ENCODE measurements around the gene ANKS6.

DNA sequence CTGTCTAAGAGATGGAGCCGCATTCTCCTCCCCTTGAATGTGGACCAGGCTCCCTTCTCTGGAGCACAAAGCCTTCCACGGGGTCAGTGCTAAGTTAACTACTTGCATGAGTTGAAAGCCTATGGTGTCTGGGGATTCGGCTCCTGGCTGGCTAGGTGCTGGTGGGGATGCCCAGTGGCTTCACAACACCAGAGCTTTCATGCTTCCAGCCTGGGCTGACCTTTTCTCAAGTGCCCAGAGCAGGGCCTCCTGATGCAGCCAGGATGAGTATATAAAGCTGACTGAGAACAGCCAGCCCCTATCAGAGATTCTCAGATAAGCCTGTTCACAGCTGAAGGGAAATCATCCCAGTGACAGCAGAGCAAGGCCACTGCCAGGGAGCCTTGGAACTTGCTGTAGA is 22.9 kb upstream of the ANKS6 start:
- TF ChIP-seq, protein P1, sequence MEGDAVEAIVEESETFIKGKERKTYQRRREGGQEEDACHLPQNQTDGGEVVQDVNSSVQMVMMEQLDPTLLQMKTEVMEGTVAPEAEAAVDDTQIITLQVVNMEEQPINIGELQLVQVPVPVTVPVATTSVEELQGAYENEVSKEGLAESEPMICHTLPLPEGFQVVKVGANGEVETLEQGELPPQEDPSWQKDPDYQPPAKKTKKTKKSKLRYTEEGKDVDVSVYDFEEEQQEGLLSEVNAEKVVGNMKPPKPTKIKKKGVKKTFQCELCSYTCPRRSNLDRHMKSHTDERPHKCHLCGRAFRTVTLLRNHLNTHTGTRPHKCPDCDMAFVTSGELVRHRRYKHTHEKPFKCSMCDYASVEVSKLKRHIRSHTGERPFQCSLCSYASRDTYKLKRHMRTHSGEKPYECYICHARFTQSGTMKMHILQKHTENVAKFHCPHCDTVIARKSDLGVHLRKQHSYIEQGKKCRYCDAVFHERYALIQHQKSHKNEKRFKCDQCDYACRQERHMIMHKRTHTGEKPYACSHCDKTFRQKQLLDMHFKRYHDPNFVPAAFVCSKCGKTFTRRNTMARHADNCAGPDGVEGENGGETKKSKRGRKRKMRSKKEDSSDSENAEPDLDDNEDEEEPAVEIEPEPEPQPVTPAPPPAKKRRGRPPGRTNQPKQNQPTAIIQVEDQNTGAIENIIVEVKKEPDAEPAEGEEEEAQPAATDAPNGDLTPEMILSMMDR (IDR thresholded peaks at IDR 0.05; ENCODE audit: control extremely low read depth in 1 of 3, insufficient read depth in 1 of 3, low read depth in 1 of 3, low read length in 3 of 3) = no peak
- TF ChIP-seq TAF1 (IDR thresholded peaks at IDR 0.05; ENCODE audit: low read depth, low read length) (no peak), EZH2 (IDR thresholded peaks at IDR 0.05; ENCODE audit: low read depth, low read length, severe bottlenecking) (no peak), TEAD4 (IDR thresholded peaks at IDR 0.05; ENCODE audit: low read depth, low read length) (no peak), KDM5A (IDR thresholded peaks at IDR 0.05; ENCODE audit: low read length) (no peak), RFX5 (IDR thresholded peaks at IDR 0.05; ENCODE audit: borderline replicate concordance, low read depth, low read length) (no peak), EP300 (IDR thresholded peaks at IDR 0.05; ENCODE audit: borderline replicate concordance in 1 of 2, low read depth in 2 of 2, low read length in 2 of 2) (no peak), CHD1 (IDR thresholded peaks at IDR 0.05; ENCODE audit: low read depth, low read length) (no peak), HDAC2 (IDR thresholded peaks at IDR 0.05; ENCODE audit: borderline replicate concordance in 1 of 2, low read depth in 2 of 2, low read length in 2 of 2) (no peak), POLR2A (IDR thresholded peaks at IDR 0.05; ENCODE audit: control extremely low read depth in 1 of 2, low read depth in 2 of 2, low read length in 2 of 2) (no peak), POLR2AphosphoS5 (IDR thresholded peaks at IDR 0.05; ENCODE audit: low read depth, low read length) (no peak)

All from H1 (cell line).